Parathyroid adenoma (tissue), 2 donors: Measurements from ENCODE around the gene ANK2.
A peak's percentile ranks its signal among the peaks of the same experiment; 100 is the strongest.

Source experiments
- H2AFZ ChIP-seq: fragments of 300-600 bp; sonication (generic); one replicate; pipeline ENCODE4 v1.7.0; 2017; ENCODE audit warnings: antibody characterized with exemption, mild to moderate bottlenecking
- H3K27ac ChIP-seq: fragments of 300-600 bp; sonication (generic); one replicate; pipeline ENCODE4 v1.7.0; 2017
- H3K27me3 ChIP-seq: fragments of 300-600 bp; sonication (generic); one replicate; pipeline ENCODE4 v1.7.0; 2017; ENCODE audit warnings: low read length; ENCODE audit not compliant: control insufficient read depth, insufficient read depth
- H3K36me3 ChIP-seq: fragments of 300-600 bp; sonication (generic); one replicate; pipeline ENCODE4 v1.7.0; 2017; ENCODE audit warnings: low read length; ENCODE audit not compliant: control insufficient read depth, insufficient read depth
- H3K4me1 ChIP-seq: fragments of 300-600 bp; sonication (generic); one replicate; pipeline ENCODE4 v1.7.0; 2017; ENCODE audit warnings: control low read depth
- H3K4me2 ChIP-seq: fragments of 300-600 bp; sonication (generic); one replicate; pipeline ENCODE4 v1.7.0; 2017; ENCODE audit warnings: low read length
- H3K4me3 ChIP-seq: fragments of 300-600 bp; sonication (generic); one replicate; pipeline ENCODE4 v1.7.0; 2017; ENCODE audit warnings: low read depth, low read length
- H3K79me2 ChIP-seq: fragments of 300-600 bp; sonication (generic); one replicate; pipeline ENCODE4 v1.7.0; 2017; ENCODE audit warnings: control low read depth
- H3K9ac ChIP-seq: fragments of 300-600 bp; sonication (generic); one replicate; pipeline ENCODE4 v1.7.0; 2017; ENCODE audit warnings: mild to moderate bottlenecking
- H3K9me3 ChIP-seq: fragments of 300-600 bp; sonication (generic); one replicate; pipeline ENCODE4 v1.7.0; 2017; ENCODE audit warnings: low read length; ENCODE audit not compliant: control insufficient read depth
- TF ChIP-seq, protein P1 (sequence below): fragments of 300-600 bp; sonication (generic); IDR thresholded peaks from one replicate; pipeline ENCODE4 v1.7.0; 2017; ENCODE audit warnings: antibody characterized with exemption, mild to moderate bottlenecking
- donor health status: primary hyperparathyroidism.

ANK2 gene

DNA sequence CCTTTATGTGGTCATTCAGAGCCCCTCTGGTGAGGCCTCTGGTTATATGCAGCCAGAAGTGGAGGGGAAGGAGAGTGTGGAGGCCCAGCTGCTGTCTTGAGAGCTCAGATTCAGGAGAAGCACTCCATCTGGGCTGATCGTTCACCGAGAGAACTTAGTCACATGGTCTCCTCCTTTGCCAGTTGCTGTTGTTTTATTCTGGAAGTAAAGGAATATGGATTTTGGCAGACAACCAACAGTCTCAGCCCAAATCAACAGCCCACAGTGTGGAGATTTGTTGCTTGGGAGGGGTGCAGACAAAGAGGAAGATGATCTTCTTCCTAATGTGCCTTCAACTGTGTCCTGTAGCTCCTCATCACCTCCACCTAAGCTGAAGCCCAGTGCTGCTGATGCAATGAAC, 355.4 kb downstream of the ANK2 start:
- TF ChIP-seq, protein P1, sequence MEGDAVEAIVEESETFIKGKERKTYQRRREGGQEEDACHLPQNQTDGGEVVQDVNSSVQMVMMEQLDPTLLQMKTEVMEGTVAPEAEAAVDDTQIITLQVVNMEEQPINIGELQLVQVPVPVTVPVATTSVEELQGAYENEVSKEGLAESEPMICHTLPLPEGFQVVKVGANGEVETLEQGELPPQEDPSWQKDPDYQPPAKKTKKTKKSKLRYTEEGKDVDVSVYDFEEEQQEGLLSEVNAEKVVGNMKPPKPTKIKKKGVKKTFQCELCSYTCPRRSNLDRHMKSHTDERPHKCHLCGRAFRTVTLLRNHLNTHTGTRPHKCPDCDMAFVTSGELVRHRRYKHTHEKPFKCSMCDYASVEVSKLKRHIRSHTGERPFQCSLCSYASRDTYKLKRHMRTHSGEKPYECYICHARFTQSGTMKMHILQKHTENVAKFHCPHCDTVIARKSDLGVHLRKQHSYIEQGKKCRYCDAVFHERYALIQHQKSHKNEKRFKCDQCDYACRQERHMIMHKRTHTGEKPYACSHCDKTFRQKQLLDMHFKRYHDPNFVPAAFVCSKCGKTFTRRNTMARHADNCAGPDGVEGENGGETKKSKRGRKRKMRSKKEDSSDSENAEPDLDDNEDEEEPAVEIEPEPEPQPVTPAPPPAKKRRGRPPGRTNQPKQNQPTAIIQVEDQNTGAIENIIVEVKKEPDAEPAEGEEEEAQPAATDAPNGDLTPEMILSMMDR, result no peak
- Histone ChIP-seq H3K27ac (no peak overlapping the region), H3K4me2 (no peak overlapping the region), H3K27me3 (no peaks in the 10 kb centered on the region), H3K9ac (no peak overlapping the region), H3K4me3 (no peak overlapping the region), H3K9me3 (no peaks in the 10 kb centered on the region), H3K4me1 (peaks cover 4% of the 10 kb centered on the region), H3K36me3 (no peaks in the 10 kb centered on the region), H3K79me2 (no peaks in the 10 kb centered on the region), H2AFZ (no peak overlapping the region)

DNA sequence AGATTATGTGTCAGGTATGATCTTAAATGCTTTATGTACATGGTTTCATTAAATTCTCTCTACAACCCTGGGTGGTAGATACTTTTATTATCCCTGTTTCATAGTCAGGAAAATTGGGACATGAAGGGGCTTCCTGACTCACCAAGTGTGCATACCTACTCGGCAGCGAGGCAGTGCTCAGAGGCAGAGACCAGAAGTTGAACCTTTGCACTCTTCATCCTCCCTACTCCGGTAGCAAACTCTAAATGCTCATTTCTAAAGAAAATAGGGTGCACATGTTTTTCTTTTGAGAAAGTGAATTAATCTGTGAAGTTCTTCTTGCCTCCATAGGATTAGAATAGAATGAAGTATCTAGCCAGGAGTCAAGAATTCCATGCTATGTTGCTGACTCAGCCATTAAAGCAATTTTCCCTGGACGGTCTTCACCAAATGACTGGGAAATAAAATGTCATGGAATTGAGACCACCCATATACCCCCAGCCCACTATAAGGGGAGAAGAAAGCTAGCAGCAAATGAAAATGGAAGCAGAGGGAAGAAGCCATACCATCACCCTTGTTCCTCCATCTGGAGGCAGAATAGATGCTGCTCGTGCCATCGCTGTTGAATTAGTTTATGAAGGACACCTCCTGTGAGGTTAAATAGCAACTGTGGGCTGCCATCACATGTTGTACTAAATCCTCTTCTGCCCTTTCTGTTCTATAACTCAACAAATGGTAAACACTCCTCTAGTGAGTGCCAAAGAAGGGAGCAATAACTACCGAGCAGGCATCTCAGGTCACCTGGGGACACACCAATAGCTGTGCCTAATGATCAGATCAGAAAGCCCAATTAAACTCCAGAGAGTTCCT, 356.6 kb downstream of the ANK2 start:
- peaks cover 4% of the 10 kb centered on the region for H3K4me1 ChIP-seq
- H3K4me3 ChIP-seq, result no peak overlapping the region
- H3K27me3 ChIP-seq, result no peaks in the 10 kb centered on the region
- no peak overlapping the region for H2AFZ ChIP-seq
- H3K9me3 ChIP-seq, result no peaks in the 10 kb centered on the region
- no peaks in the 10 kb centered on the region for H3K36me3 ChIP-seq
- peak overlapping the region; percentile 3 for H3K27ac ChIP-seq
- no peak overlapping the region for H3K9ac ChIP-seq
- no peaks in the 10 kb centered on the region for H3K79me2 ChIP-seq
- TF ChIP-seq, protein P1, result no peak
- peak overlapping the region; percentile 38 for H3K4me2 ChIP-seq

DNA sequence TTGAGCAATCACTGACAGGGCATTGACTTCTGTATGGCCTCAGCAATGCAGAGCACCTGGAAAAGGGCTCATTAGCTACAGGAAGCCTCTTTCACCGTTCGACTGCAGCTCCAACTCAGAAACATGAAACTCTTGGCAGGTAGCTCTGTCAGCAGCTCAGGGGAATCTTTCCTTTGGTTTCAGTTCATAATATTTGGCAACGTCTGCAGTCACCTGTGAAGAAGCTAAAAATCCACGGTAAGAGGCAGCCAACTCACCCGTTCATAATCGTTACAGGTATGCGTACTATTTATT, 357.2 kb downstream of the ANK2 start:
- Histone ChIP-seq H3K27me3 (no peaks in the 10 kb centered on the region), H3K27ac (peak overlapping the region; percentile 3), H3K4me3 (no peak overlapping the region), H3K9ac (no peak overlapping the region), H3K4me1 (peaks cover 4% of the 10 kb centered on the region), H3K79me2 (no peaks in the 10 kb centered on the region), H3K9me3 (no peaks in the 10 kb centered on the region), H2AFZ (peak overlapping the region; percentile 46), H3K4me2 (peak overlapping the region; percentile 38), H3K36me3 (no peaks in the 10 kb centered on the region)
- TF ChIP-seq, protein P1, result no peak

DNA sequence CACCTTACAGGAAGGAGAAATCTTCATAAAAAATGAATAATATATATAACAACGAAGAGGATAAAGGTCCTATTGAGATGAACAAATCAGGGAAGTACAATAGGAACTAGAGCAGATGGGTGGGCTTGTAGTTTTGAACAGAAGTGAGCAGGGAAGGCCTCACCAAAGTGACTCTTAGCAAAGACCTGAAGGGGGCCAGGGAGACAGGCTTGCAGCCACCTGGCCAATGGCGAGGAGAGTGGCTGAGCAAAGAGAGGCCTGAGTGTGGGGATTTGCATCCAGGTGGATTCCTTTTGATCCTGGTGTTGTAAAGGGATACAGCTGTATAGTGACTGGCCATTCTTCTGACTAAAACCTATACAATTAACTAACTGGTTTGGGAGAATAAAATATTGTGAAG, 358.0 kb downstream of the ANK2 start:
- peak overlapping the region; percentile 46 for H2AFZ ChIP-seq
- H3K4me1 ChIP-seq, result peaks cover 4% of the 10 kb centered on the region
- no peaks in the 10 kb centered on the region for H3K36me3 ChIP-seq
- H3K9me3 ChIP-seq, result no peaks in the 10 kb centered on the region
- H3K27ac ChIP-seq, result no peak overlapping the region
- H3K4me3 ChIP-seq, result no peak overlapping the region
- H3K4me2 ChIP-seq, result no peak overlapping the region
- no peaks in the 10 kb centered on the region for H3K27me3 ChIP-seq
- H3K79me2 ChIP-seq, result no peaks in the 10 kb centered on the region
- H3K9ac ChIP-seq, result no peak overlapping the region
- TF ChIP-seq, protein P1, result peak; percentile 5

DNA sequence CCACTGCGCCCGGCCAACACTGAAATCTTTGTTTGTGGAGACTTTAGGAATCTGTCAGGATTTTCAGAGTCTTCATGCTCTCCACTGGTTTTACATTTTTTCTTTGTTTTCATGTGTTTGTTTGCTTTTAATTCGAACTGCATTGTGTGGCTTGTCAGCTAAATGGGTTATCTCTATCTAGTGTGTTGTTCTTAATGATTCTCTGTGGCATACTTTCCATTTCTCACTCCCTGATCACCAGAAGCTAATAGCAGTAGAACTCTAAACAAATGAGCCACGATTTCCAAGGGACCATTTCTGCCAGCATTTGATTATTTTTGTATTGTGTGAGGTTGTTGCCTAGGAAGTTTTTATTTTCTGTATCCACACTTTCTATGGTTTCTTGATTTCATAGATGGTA, 359.7 kb downstream of the ANK2 start:
- TF ChIP-seq, protein P1, result no peak
- Histone ChIP-seq H3K4me3 (no peak overlapping the region), H3K9ac (no peak overlapping the region), H3K27me3 (no peaks in the 10 kb centered on the region), H3K4me1 (peaks cover 4% of the 10 kb centered on the region), H3K79me2 (no peaks in the 10 kb centered on the region), H3K9me3 (no peaks in the 10 kb centered on the region), H3K4me2 (no peak overlapping the region), H2AFZ (no peak overlapping the region), H3K27ac (no peak overlapping the region), H3K36me3 (no peaks in the 10 kb centered on the region)
